HepG2 (cell line): ENCODE results near the gene MSANTD2. TPM values are rescaled to one million over a fixed set of nuclear protein-coding genes. Genes with fewer than 3 reads are reported as not detected.

Experiments used
- ATAC-seq: fragments of 200-7000 bp; cut with Tn5 transposase; 3 replicates; pipeline ENCODE4 v1.9.1; 2020; ENCODE audit warnings: mild to moderate bottlenecking, moderate library complexity
- BruUV-seq: library from RNA; stranded (reverse); fragments of 400-500 nt; replicated peaks from 2 replicates; lab custom pipeline; 2021; lab: Mats Ljungman, UMichigan
- CTCF ChIA-PET: fragments of 300-600 bp; formaldehyde crosslinking; extraction: SDS; loops from one replicate; lab custom pipeline; 2021; ENCODE audit warnings: low total read pairs, inconsistent platforms, low intra/inter-chr PET ratio; lab: Yijun Ruan, JAX
- POLR2A ChIA-PET: fragments of 350-600 bp; sonication (Branson Sonifier 250); formaldehyde crosslinking; loops from one replicate; lab custom pipeline; 2020; ENCODE audit warnings: antibody characterized with exemption, inconsistent platforms; lab: Yijun Ruan, JAX
- DNase-seq: peaks from one replicate; pipeline ENCODE4 v3.0.0-alpha.2; 2015; ENCODE audit warnings: low spot score
- FAIRE-seq: peaks from 3 replicates; lab custom pipeline; 2011; peaks lifted over from hg19 to GRCh38; lab: Jason Lieb, UNC
- H2AFZ ChIP-seq: one replicate; pipeline ENCODE4 v1.6.1; 2011; ENCODE audit warnings: low read length, inconsistent platforms
- H3K27ac ChIP-seq: fragments of 300-600 bp; 3 replicates; pipeline ENCODE4 v1.8.0; 2011; ENCODE audit warnings: mixed run types, mild to moderate bottlenecking, mixed read lengths, low read length, inconsistent platforms; ENCODE audit not compliant: insufficient read depth; ENCODE audit errors: extremely low read length
- H3K27me3 ChIP-seq, 2 experiments: fragments of 200-600 bp in 1 of 2; 2 replicates in 1 of 2; 3 replicates in 1 of 2; pipeline versions ENCODE4 v1.6.0 to v1.8.0; 2011; ENCODE audit warnings: low read length in 2 of 2, mild to moderate bottlenecking in 2 of 2, moderate library complexity in 2 of 2, inconsistent platforms in 1 of 2; ENCODE audit not compliant: insufficient read depth in 2 of 2, control insufficient read depth in 1 of 2
- H3K36me3 ChIP-seq, 2 experiments: fragments of 200-600 bp in 1 of 2; replicated peaks in 1 of 2; 2 replicates in 1 of 2; 3 replicates in 1 of 2; pipeline versions ENCODE4 v1.5.1 to v1.8.0; 2011; ENCODE audit warnings: low read length in 2 of 2, inconsistent platforms in 1 of 2; ENCODE audit not compliant: insufficient read depth in 2 of 2, control insufficient read depth in 1 of 2
- H3K4me1 ChIP-seq: 2 replicates; pipeline ENCODE4 v1.5.1; 2012; ENCODE audit warnings: low read length, inconsistent platforms; ENCODE audit not compliant: insufficient read depth
- H3K4me2 ChIP-seq: 2 replicates; pipeline ENCODE4 v1.6.0; 2011; ENCODE audit warnings: low read depth, low read length, inconsistent platforms
- H3K4me3 ChIP-seq, 3 experiments: fragments of 200-600 bp in 1 of 3; sonication (generic), shearing (Covaris generic) in 1 of 3; replicated peaks in 1 of 3; 2 replicates each; pipeline ENCODE4 v1.5.1; 2011 to 2016; ENCODE audit warnings: low read length in 3 of 3, inconsistent platforms in 2 of 3, low read depth in 2 of 3, mild to moderate bottlenecking in 2 of 3, control low read depth in 1 of 3, mixed read lengths in 1 of 3; ENCODE audit not compliant: insufficient read depth in 1 of 3
- H3K79me2 ChIP-seq: one replicate; pipeline ENCODE4 v1.6.1; 2011; ENCODE audit warnings: low read length, inconsistent platforms; ENCODE audit not compliant: insufficient read depth
- H3K9ac ChIP-seq: 2 replicates; pipeline ENCODE4 v1.6.0; 2011; ENCODE audit warnings: mild to moderate bottlenecking, low read depth, low read length, inconsistent platforms; ENCODE audit not compliant: insufficient read depth
- H3K9me3 ChIP-seq: 2 replicates; pipeline ENCODE4 v1.5.1; 2012; ENCODE audit warnings: mild to moderate bottlenecking, low read length
- H4K20me1 ChIP-seq: 2 replicates; pipeline ENCODE4 v1.6.0; 2011; ENCODE audit warnings: inconsistent platforms, mild to moderate bottlenecking, low read length, moderate library complexity; ENCODE audit not compliant: insufficient read depth
- BCL6 ChIP-seq: IDR thresholded peaks from 2 replicates; pipeline ENCODE4 v1.6.1; 2016; ENCODE audit warnings: missing genetic modification reagents, missing compliant biosample characterization
- CERS6 ChIP-seq: sonication (generic); formaldehyde crosslinking; IDR thresholded peaks from 2 replicates; pipeline ENCODE4 v1.5.0; 2020; ENCODE audit warnings: missing genetic modification reagents
- MBNL3 ChIP-seq: fragments of 250-450 bp; sonication (Bioruptor Pico); conservative IDR thresholded peaks from 2 replicates; pipeline ENCODE4 v1.8.0; 2022; ENCODE audit warnings: mild to moderate bottlenecking, inconsistent platforms
- PCBP2 ChIP-seq: fragments of 200-400 bp; formaldehyde crosslinking; optimal IDR thresholded peaks from 2 replicates; pipeline ENCODE3; 2018; ENCODE audit warnings: low read length, low read depth; ENCODE audit not compliant: poor library complexity, severe bottlenecking
- PLSCR1 ChIP-seq: sonication (generic); formaldehyde crosslinking; IDR thresholded peaks from 2 replicates; pipeline ENCODE4 v1.5.0; 2020; ENCODE audit warnings: missing genetic modification reagents, mild to moderate bottlenecking, borderline replicate concordance
- SALL1 ChIP-seq: sonication (generic); formaldehyde crosslinking; IDR thresholded peaks from 2 replicates; pipeline ENCODE4 v1.8.0; 2022; ENCODE audit warnings: mild to moderate bottlenecking, missing genetic modification reagents
- ZBTB38 ChIP-seq: sonication (generic); formaldehyde crosslinking; IDR thresholded peaks from 2 replicates; pipeline ENCODE4 v1.5.1; 2020; ENCODE audit warnings: mild to moderate bottlenecking, missing genetic modification reagents
- ZNF543 ChIP-seq: sonication (generic); formaldehyde crosslinking; IDR thresholded peaks from 2 replicates; pipeline ENCODE4 v1.4.0; 2020; ENCODE audit warnings: mild to moderate bottlenecking, missing genetic modification reagents
- ZNF562 ChIP-seq: sonication (generic); formaldehyde crosslinking; IDR thresholded peaks from 2 replicates; pipeline ENCODE4 v1.8.0; 2022; ENCODE audit warnings: missing genetic modification reagents, borderline replicate concordance
- ZNF761 ChIP-seq: sonication (generic); formaldehyde crosslinking; conservative IDR thresholded peaks from 2 replicates; pipeline ENCODE4 v1.4.0; 2020; ENCODE audit warnings: mild to moderate bottlenecking, missing genetic modification reagents
- ZNF768 ChIP-seq: sonication (generic); formaldehyde crosslinking; IDR thresholded peaks from 2 replicates; pipeline ENCODE4 v1.4.0; 2020; ENCODE audit warnings: missing genetic modification reagents
- WGBS: methylation state at CpG from one replicate; pipeline ENCODE4 v1.1.6; 2017; ENCODE audit warnings: low lambda C conversion rate; 5-methylcytosine and 5-hydroxymethylcytosine counted together
- in situ Hi-C: cut with HindIII; loops from 2 replicates; pipeline ENCODE4 v1.10.0; 2017; ENCODE audit warnings: low pct_unique_long_range_greater_than_20kb; ENCODE audit not compliant: extremely low pct_ligation_motif_present
- intact Hi-C: fragments of 100-400 bp; cut with micrococcal nuclease; formaldehyde crosslinking; loops from one replicate; pipeline ENCODE4 v1.10.0; 2022; ENCODE audit not compliant: unreplicated experiment
- polyA plus RNA-seq, 8 experiments: library from polyadenylated mRNA; depleted of rRNA in 3 of 8; stranded (reverse) in 7 of 8; unstranded in 1 of 8; fragments of >200 nt; fragmentation: Illumina TruSeq in 4 of 8; extraction: Trizol in 4 of 8; gene quantifications; 2 replicates each; pipeline versions ENCODE4 v1.2.1 to v1.2.3, GENCODE V29; 2011 to 2016; ENCODE audit warnings: low read depth in 4 of 8, missing spikeins in 1 of 8, mixed read lengths in 1 of 8; ENCODE audit not compliant: insufficient read depth in 1 of 8
- total RNA-seq, 5 experiments: library from RNA; depleted of rRNA; stranded (reverse); fragments of >200 nt; fragmentation: Illumina TruSeq; extraction: Trizol; gene quantifications; 2 replicates each; pipeline ENCODE4 v1.2.3, GENCODE V29; 2016; ENCODE audit warnings: low read depth in 1 of 5
- TF ChIP-seq, protein P1 (sequence below): sonication (generic); formaldehyde crosslinking; IDR thresholded peaks from 2 replicates; pipeline ENCODE4 v1.5.1; 2020; ENCODE audit warnings: missing genetic modification reagents, mild to moderate bottlenecking, borderline replicate concordance

Gene MSANTD2
- total and polyA plus RNA-seq, 2 of the 13 experiments (the other 11 are each of a cell fraction or from before 2014, with no cell fraction given), result 8.7 to 10.1 TPM

- no peak for TF ChIP-seq PCBP2
- no peak for TF ChIP-seq ZNF562 (CRISPR knock-in tag)
- TF ChIP-seq ZNF768 (CRISPR knock-in tag), result no peak
- no peak for TF ChIP-seq ZNF761 (CRISPR knock-in tag)
- no peak for TF ChIP-seq BCL6 (CRISPR knock-in tag)
- no peak for TF ChIP-seq PLSCR1 (CRISPR knock-in tag)
- no peak for TF ChIP-seq ZBTB38 (CRISPR knock-in tag)
- TF ChIP-seq, all 625 proteins: peak for 10
Observed at GRCh38 chr11:124839128-124839971, 39.1 kb upstream of the MSANTD2 start (continued).

DNA sequence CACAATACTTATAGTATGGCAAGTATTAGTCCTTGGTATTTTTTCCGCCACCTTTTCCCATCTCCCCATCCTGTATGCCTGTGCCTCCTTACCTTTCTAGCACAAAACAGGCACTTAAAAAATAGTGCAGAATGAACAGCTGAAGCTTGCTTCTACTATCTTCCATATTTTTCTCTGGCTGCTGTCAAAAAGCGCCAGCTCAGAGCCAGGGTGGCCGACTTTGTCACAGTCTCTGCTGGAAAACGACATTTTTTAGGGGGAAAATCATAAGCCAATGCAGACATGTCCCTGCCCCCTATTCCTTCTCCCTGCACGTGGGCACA is 38.6 kb upstream of the MSANTD2 start:
- H3K4me2 ChIP-seq, result peak overlapping the region; percentile 64
- TF ChIP-seq MBNL3 (CRISPR knock-in tag), result no peak
- no peak for TF ChIP-seq ZNF543 (CRISPR knock-in tag)
- TF ChIP-seq SALL1 (CRISPR knock-in tag), result no peak
- TF ChIP-seq CERS6, result no peak
- TF ChIP-seq, protein P1, sequence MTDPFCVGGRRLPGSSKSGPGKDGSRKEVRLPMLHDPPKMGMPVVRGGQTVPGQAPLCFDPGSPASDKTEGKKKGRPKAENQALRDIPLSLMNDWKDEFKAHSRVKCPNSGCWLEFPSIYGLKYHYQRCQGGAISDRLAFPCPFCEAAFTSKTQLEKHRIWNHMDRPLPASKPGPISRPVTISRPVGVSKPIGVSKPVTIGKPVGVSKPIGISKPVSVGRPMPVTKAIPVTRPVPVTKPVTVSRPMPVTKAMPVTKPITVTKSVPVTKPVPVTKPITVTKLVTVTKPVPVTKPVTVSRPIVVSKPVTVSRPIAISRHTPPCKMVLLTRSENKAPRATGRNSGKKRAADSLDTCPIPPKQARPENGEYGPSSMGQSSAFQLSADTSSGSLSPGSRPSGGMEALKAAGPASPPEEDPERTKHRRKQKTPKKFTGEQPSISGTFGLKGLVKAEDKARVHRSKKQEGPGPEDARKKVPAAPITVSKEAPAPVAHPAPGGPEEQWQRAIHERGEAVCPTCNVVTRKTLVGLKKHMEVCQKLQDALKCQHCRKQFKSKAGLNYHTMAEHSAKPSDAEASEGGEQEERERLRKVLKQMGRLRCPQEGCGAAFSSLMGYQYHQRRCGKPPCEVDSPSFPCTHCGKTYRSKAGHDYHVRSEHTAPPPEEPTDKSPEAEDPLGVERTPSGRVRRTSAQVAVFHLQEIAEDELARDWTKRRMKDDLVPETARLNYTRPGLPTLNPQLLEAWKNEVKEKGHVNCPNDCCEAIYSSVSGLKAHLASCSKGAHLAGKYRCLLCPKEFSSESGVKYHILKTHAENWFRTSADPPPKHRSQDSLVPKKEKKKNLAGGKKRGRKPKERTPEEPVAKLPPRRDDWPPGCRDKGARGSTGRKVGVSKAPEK (CRISPR knock-in tag), result no peak
- peaks cover 14 to 63% of the 10 kb centered on the region in 2 experiments for H3K27me3 ChIP-seq
- ChIA-PET CTCF (interaction anchor here (4.5 kb wide), 1 partner anchor 169 kb away, joined by 45 read pairs; no protein-coding TSS in a partner anchor), POLR2A (no interaction called here)
- no peak overlapping the region for H2AFZ ChIP-seq
- ATAC-seq (no peak), FAIRE-seq (no peak), DNase-seq (no peak)
- no peak overlapping the region for H3K9ac ChIP-seq
- no peaks in the 10 kb centered on the region for H3K9me3 ChIP-seq
- H3K79me2 ChIP-seq, result no peaks in the 10 kb centered on the region
- in situ Hi-C loops, result loop anchor here (5.0 kb wide), 2 partner anchors 166 to 196 kb away; partner anchors contain the start of genes SIAE and SPA17
- no peaks in the 10 kb centered on the region for H4K20me1 ChIP-seq
- H3K36me3 ChIP-seq, result no peaks in the 10 kb centered on the region
- 20% methylated on average over 5 of the region's 5 CpGs for WGBS
- BruUV-seq, result no TSS peak
- no peak overlapping the region for H3K27ac ChIP-seq
- peaks cover 38% of the 10 kb centered on the region for H3K4me1 ChIP-seq
- intact Hi-C loops, result no loop called here
- peak overlapping the region in 1 of 3 experiments; percentile 63; a peak in 1 of 6 replicates for H3K4me3 ChIP-seq
